GM18867 (cell line): ENCODE data around the gene PRKCB.
"Not testable (repeated sequence)": the region's sequence is repeated elsewhere in the genome, so short reads cannot be mapped to it uniquely, and the experiment has no call there.

Experiments
- ATAC-seq: cut with Tn5 transposase; IDR thresholded peaks from one replicate; pipeline ENCODE4 v1.9.1; 2021; ENCODE audit warnings: mild to moderate bottlenecking, moderate library complexity; ENCODE audit not compliant: unreplicated experiment

Gene PRKCB

GRCh38 chr16:24075302-24075701, 239.5 kb downstream of the PRKCB start:
- ATAC-seq: no peak

- ATAC-seq: no peak
Observed at GRCh38 chr16:24075931-24076716, 240.3 kb downstream of the PRKCB start.

GRCh38 chr16:24077292-24077691, 241.5 kb downstream of the PRKCB start:
- ATAC-seq: no peak

GRCh38 chr16:24077966-24078365, 242.2 kb downstream of the PRKCB start:
- no peak for ATAC-seq

- ATAC-seq: no peak
Observed at GRCh38 chr16:24085666-24086065, 249.9 kb downstream of the PRKCB start.

- ATAC-seq: no peak
Observed at GRCh38 chr16:24087891-24088410, 252.2 kb downstream of the PRKCB start.

- no peak for ATAC-seq
Observed at GRCh38 chr16:24088767-24089166, 253.0 kb downstream of the PRKCB start.

GRCh38 chr16:24091125-24091524, 255.3 kb downstream of the PRKCB start:
- no peak for ATAC-seq

- ATAC-seq: no peak
Observed at GRCh38 chr16:24093049-24093448, 257.3 kb downstream of the PRKCB start.

- no peak for ATAC-seq
Observed at GRCh38 chr16:24094660-24095059, 258.9 kb downstream of the PRKCB start.

GRCh38 chr16:24098896-24099295, 263.1 kb downstream of the PRKCB start:
- no peak for ATAC-seq

- ATAC-seq: no peak
Observed at GRCh38 chr16:24101431-24101830, 265.6 kb downstream of the PRKCB start.

- no peak for ATAC-seq
Observed at GRCh38 chr16:24102209-24102660, 266.5 kb downstream of the PRKCB start.

GRCh38 chr16:24105471-24105870, 269.7 kb downstream of the PRKCB start:
- ATAC-seq: not testable (repeated sequence)

GRCh38 chr16:24108090-24108489, 272.3 kb downstream of the PRKCB start:
- not testable (repeated sequence) for ATAC-seq

GRCh38 chr16:24111724-24112302, 276.0 kb downstream of the PRKCB start:
- ATAC-seq: no peak

- ATAC-seq: no peak
Observed at GRCh38 chr16:24113115-24113745, 277.4 kb downstream of the PRKCB start.

- no peak for ATAC-seq
Observed at GRCh38 chr16:24114876-24115275, 279.1 kb downstream of the PRKCB start.

GRCh38 chr16:24116046-24116776, 280.4 kb downstream of the PRKCB start:
- ATAC-seq: no peak

GRCh38 chr16:24116989-24117388, 281.2 kb downstream of the PRKCB start:
- ATAC-seq: no peak

GRCh38 chr16:24117680-24118079, 281.9 kb downstream of the PRKCB start:
- ATAC-seq: no peak
